ENCODE results near the gene CARMIL1.

DNA sequence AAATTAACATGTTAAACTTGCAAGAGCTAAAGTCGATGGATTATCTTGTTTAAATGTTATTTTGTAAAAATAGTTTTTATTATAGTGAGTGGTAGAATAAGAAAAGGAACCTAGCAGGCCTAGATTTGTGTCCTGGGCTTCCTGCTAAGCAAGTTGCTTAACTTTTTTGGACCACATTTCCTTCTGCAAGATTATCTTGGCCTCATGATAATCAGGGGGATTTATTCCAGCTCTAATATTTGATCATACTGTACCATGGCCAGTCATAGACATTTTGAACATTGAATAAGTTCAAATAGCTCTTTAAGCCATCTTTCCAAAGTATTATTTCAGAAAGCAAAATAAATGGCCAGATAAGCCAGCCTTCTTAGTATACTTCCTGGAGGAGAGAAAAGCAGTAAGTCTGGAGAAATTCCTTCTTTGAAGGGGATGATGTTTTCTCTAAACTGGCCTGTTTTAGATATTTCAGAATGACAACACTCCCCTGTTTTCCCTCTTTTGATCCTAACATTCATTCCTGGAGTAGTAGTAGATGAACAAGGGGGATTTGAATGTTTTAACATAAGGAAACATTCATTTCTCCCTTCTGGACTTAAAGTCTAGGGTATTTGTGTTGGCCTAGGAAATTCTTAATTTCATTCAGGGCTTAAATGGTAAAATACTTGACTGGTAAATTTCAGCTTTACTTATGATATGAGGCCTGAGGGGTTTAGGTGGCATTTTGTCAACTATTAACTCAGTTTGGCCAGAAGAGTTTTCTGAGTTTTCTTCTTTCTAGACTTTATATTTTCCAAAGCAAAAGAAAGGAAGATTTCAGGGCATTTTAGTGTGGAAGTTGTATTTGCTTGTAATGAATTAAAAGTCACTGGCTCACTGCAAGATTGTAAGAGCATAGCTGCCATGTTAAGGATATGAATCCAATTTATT lies 264.1 kb downstream of the CARMIL1 start:
- TF ChIP-seq, protein P1, sequence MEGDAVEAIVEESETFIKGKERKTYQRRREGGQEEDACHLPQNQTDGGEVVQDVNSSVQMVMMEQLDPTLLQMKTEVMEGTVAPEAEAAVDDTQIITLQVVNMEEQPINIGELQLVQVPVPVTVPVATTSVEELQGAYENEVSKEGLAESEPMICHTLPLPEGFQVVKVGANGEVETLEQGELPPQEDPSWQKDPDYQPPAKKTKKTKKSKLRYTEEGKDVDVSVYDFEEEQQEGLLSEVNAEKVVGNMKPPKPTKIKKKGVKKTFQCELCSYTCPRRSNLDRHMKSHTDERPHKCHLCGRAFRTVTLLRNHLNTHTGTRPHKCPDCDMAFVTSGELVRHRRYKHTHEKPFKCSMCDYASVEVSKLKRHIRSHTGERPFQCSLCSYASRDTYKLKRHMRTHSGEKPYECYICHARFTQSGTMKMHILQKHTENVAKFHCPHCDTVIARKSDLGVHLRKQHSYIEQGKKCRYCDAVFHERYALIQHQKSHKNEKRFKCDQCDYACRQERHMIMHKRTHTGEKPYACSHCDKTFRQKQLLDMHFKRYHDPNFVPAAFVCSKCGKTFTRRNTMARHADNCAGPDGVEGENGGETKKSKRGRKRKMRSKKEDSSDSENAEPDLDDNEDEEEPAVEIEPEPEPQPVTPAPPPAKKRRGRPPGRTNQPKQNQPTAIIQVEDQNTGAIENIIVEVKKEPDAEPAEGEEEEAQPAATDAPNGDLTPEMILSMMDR (IDR thresholded peaks at IDR 0.05; ENCODE audit: insufficient read depth, low read depth, low read length) = no peak
- TF ChIP-seq EZH2 (IDR thresholded peaks at IDR 0.05; ENCODE audit: insufficient read depth, low read length) = no peak

Data from astrocyte (in vitro differentiated cells and primary cell).